ENCODE data around the gene SPINK5.

GRCh38 chr5:148152781-148153180 is 89.0 kb downstream of the SPINK5 start:
- TF ChIP-seq POLR2A (IDR thresholded peaks at IDR 0.05; ENCODE audit: low read length) (no peak), GATA1 (IDR thresholded peaks at IDR 0.05; ENCODE audit: low read depth, low read length) (no peak)

Measured in erythroblast (primary cell).